GM18517 (cell line): Measurements from ENCODE around the gene SDHAF2.
"Not testable (repeated sequence)": the region's sequence is repeated elsewhere in the genome, so short reads cannot be mapped to it uniquely, and the experiment has no call there.

Experiments used
- ATAC-seq: cut with Tn5 transposase; IDR thresholded peaks from one replicate; pipeline ENCODE4 v1.9.1; 2021; ENCODE audit warnings: mild to moderate bottlenecking, moderate library complexity; ENCODE audit not compliant: unreplicated experiment

The SDHAF2 gene

DNA sequence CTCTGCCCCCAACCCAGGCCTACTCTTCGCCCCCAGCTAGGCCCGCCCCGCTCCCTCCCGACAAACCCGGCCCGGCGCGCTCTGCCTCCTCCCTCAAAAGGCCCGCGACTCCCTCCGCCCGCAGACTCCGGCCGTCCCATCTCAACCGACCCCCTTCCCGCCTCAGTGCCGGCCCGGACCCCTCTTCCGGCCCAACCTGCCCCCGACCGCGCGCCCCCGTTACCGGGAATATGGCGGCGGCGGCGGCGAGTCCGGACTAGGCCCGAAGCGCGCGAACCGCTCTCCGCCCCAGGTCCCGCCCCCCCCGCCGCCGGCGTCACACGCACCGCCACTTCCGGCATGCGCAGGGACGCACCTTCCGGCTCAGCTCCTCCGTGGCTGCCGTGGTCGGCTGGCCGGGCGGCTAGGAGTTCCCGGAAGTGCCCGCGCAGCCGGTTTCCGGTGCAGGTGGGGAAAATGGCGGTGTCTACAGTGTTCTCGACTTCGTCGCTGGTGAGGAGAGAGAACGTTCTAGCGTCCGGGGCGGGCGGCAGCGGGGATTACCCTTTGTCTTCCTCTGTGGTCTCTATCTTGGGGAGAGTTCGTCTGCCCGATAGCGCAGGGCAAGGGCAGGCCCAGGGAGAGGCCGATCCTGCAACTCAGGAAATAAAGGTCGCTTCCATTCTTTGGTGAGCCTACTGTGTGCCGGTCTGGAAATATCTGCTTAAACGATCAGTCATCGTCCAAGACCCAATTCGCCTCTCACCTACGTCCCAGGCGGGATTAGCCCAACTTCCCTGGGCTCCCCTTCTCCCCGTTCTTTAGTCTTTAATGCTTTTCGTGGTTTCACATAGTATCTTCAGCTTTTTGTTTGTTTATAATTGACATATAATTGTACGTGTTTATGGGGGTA, at the start of gene SDHAF2, which contains the start of gene CPSF7:
Gene SDHAF2 (plus strand): TSS at position 434 of the 892 bp plus-strand sequence. CDS start 23 bp downstream, at position 457.
Gene CPSF7 (minus strand): TSS at position 285 of the 892 bp plus-strand sequence. CDS start 740 bp downstream, outside the sequence.
- ATAC-seq = peak; percentile 88

DNA sequence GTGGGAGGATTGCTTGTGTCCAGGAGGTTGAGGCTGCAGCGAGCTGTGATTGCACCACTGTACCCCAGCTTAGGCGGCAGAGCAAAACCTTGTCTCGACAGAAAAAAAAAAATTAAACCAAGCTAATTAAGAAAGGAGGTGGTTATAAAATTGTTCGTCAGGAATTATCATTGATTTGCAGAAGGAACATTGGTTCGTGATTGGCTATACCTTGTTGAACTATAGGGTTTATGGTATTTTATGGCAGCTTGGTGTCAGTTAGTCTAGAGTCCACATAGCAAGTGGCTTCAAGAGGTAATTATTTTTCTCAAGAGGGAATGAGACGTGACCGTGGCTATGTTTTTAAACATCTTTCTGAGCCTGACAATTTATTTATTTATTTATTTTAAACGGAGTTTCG, 49.0 kb upstream of the SDHAF2 start:
- no peak for ATAC-seq

DNA sequence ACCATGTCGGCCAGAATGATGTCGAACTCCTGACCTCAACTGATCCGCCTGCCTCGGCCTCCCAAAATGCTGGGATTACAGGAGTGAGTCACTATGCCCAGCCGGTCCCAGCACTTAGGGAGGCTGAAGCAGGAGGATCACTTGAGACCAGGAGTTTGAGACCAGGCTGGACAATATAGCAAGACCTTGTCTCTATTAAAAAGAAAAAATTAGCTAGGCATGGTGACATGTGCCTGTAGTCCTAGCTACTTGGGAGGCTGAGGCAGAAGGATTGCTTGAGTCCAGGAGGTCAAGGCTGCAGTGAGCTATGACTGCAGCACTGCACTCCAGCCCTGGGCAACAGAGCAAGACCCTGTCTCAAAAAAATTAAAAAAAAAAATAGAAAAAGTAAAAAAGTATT, 46.1 kb upstream of the SDHAF2 start:
- ATAC-seq = not testable (repeated sequence)

DNA sequence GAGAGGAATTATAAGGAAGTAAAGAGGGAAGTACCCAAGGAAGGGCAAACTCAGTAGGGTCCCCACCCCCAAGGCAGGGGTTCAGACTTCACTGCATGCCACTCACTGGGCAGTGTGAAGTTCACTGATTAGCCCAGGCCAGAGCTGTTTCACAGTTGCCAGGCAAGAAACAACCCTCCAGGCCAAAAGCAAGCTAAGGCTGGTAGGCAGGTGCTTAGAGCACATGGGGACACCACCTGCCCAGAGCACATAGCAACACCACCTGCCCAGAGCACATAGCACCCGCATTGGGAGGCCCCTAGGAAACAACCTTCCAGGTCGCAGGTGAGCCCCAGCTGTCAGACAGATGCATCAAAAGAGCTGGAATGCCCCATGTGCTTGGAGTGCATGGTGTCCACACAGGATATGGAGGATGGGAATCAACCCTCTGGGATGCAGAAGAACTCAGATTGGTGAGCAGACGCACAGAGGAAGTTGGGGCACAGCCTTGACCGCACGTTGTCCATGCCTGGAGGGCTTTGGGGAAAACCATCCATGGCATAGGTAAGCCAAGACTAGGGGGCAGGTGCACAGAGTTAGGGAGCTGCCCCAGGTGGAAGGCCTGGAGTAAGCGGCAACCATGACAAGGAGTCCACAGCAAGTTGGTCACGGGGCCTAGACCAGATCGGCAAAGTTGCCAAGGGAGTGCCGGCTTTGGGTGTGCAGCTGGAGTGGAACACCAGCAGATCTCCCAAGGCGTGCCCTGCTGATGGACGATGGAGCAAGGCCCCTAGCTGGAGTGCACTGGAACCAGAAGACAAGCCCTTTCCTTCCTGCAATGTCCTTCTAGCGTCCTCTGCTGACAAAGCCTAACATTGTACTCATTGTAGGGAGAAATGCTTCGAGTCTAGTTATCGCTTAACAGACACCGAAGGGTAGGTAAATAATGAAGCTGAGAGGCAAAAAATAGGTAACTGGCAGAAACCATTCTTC, 45.4 kb upstream of the SDHAF2 start:
- ATAC-seq = no peak

DNA sequence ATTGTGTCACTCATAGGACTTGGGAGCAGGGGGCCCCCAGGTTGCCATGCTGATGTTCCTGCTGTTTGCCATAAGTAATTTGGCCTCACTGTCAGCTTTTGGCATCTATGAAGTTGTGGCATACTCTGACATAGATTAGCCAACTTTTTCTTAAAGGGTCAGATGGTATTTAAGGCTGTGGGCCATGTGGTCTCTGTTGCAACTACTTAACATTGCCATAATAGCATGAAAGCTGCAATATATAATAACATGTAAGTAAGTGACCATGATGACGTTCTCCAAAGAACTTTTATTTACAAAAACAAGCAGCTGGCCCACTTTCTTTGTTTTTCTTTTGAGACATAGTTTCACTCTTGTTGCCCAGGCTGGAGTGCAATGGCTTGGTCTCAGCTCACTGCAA, 39.8 kb upstream of the SDHAF2 start:
- no peak for ATAC-seq

DNA sequence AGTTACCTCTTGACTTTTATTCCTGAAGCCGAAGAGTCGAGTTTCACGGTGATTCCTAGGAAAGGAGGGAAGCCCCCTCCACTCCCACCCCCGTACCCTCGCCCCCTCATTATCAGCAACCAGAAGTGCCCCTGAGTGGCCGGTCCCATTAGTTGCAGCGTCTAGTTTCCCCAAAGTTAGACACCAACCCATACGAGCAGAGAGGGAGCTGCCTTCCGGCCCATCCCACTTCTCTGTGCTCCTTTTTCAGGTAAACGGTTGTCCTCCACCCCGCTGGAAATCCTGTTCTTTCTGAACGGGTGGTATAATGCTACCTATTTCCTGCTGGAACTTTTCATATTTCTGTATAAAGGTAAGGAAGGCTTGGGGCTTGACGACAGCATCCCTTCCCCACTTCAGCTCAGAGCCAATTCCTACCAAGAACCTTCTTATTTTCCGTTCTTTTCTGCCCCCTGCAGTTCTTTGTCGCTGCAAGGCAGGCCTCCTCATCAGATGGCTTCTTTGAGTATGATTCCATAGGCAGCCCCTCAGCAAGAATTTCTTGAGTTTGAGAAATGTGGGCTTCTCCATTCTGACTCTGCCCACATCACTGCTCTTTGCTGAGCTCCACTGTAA, 36.8 kb upstream of the SDHAF2 start:
- no peak for ATAC-seq

DNA sequence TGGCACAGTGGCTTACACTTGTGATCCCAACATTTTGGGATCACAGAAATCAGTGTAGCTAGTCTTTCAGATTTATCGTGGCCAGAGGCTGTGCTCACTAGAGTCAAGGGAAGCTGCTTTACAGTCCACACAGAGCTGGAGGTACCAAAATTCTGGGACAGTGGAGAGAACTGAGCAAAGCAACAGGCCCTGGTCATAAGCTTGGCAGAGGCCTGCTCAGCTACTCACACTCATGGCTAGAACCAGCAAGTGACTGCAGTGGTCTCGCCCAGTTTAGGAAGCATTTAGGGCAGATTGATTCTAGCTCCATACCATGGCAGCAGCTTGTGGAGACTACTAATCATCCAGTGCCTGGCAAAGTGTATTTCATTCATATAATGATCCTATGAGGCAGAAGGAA, 28.8 kb upstream of the SDHAF2 start:
- ATAC-seq = no peak

DNA sequence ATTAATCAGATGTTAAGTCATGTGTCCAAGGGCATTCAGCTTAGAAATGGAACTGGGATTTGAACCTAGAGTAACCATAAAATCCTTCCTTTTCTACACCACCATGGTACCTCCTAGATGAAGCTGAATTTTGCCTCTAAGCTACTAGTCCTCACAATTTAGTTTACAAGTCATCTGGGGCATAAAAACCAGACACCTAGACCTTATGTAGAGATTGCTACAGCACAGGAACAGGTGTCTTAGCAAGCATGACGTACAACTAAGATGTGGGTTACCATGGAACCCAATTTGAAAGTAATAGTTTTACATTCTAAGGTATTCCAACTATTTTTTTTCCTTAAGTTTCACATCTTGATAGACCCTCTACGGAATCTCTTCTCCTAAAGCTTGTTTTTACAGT, 28.4 kb upstream of the SDHAF2 start:
- no peak for ATAC-seq

DNA sequence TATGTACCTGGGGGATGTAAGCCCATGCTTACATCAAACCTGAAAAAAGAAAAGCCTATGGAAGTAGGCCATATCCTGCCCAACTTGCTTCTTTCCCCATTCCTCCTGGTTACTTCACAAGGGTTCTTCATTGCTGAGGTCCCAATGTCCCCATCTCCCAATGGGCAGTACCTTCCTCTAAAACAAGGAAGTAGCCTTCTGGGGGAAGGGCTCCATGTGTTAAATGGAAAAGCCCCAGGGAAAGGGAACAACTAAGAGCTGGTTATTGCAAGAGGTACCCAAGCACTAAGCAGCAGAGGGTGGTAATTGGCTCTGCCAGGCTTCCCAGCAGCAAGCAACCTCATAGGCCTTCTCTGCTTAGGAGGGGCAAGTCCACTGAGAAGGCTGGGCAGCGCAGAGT, 26.3 kb upstream of the SDHAF2 start:
- no peak for ATAC-seq

DNA sequence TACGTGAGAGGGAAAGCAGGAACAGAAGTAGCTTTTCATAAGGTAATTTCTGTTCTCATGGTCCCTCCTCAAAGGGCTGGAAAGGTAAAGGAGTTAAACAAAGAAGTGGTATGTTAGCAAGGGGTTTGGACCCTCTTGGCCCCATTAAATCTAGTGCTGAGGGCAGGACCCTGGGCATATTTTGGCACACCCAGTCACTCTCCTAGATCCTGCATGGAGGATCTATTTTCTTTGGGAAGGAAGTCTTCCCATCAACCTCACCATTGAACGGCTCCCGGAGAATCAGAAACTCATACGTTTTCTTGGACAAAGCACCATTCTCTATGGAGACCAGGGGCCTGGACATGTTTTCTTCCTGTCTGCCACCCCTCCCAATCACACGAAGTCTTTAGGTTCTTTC, 25.8 kb upstream of the SDHAF2 start:
- ATAC-seq = no peak

DNA sequence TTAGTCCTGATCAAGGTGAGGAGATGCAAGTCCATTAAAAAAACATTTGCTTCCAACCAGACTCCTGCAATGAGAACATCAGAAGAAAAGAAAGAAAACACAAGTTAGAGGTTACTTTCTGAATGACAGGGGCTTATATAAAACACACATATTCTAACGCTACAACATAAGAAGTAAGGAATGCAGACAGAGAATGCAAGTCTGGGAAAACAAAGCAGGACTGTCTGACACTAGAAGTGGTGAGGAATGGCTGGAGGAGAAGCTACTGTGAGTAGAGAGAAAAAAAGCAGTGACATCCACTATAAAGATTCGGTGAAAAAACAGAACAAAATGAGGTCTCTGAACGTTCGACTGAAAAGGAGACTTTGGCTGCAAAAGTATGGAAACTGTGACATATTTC, 25.3 kb upstream of the SDHAF2 start:
- no peak for ATAC-seq

DNA sequence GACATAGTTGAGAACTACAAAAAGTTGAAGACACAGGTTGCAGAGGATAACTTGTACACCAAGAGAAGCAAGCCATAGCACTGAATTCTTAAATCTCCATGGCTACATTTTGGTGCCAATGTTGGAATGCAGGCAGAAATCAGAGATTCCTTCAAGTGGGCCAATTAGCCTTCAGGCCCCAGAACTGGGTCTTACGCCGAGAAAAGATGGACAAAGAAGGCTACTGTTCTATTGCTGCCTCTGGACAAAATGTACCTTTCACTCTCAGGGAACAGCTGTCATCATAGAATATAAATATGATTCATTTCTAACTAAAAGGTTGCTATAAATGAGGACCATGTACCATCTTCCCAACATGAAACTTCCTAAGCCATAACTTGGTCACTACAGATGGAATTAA, 23.9 kb upstream of the SDHAF2 start:
- no peak for ATAC-seq

DNA sequence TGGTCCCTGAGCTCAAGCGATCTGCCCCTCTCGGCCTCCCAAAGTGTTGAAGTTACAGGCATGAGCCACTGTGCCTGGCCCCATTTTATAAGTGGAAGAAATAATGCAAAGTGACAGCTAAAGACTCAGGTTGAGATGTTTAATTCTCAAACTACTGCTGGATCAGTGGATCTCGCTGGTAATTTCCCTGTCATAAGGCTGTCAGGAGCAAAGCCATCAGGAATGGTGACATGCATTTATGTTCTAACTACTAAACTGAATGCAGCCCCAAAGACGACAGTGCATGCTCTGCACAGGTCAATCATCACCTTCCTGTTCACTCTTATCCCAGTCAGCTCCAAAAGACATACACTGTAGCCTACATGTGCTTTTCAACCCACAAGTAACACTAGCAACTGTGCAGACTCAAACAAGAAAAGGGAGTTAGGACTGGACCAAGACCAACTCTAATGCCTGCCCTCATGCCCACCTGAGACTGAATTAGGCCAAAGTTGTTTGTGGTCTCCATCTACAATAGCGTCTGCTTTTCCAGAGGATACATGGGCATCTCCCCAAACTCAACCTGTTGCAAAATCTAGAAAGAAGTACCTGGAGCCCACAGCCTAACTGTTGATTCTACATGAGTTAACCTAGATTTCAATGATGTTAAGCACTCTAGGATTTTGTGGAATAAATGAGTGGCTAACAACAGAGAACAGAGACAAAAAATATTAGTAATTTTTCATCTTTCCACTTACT, 22.8 kb upstream of the SDHAF2 start:
- ATAC-seq = no peak

DNA sequence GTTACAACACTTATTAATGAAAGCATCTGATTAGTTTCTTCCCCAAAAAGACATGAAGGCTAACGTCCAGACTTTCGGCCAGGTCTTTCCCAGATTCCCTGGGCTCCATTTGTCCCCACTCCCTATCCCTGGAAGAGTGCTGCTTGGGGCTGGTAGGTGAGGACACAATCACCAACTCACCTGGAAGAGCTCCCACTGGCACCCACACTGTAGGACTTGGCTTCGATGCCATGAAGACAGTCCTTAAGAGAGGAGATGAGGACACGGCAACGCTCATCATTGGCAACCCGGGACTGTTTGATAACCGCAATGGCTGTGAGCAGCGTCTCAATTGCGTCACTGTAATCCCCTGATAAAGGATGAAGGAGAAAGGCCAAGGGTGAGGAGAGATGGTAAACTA, 18.3 kb upstream of the SDHAF2 start:
- ATAC-seq = no peak

DNA sequence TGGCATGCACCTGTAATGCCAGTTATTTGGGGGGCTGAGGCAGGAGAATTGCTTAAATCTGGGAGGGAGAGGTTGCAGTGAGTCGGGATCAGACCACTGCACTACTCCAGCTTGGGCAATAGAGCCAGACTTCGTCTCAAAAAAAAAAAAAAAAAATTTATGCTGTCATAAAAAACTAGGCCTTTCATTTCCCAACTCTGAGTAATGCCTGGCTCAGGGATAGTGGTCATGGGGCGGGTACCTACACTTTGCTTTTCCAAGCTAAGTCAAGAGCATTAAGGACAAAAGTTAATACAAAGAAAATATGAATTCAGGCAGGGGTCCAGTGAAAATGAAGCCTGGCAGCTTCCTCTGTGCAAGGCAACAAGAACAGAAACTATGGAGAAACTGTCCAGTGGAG, 16.4 kb upstream of the SDHAF2 start:
- no peak for ATAC-seq

DNA sequence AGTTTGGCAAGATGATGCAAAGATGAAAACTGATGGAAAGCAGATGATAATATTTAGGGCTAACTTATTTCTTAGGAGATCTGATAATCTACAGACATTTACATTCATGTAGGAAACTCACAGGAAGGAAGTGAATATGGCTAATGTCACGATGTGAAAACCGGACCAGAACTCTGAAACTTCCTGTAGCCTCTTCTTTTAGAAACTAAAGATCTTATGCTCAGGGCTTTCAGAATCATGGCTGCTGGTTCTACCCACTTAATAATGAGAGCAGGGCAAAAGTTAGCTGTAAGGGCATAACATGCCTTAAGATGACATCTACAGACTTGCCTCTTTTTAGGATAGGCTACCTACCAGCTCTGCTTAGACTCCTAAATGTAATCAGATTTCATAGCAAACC, 15.4 kb upstream of the SDHAF2 start:
- no peak for ATAC-seq

DNA sequence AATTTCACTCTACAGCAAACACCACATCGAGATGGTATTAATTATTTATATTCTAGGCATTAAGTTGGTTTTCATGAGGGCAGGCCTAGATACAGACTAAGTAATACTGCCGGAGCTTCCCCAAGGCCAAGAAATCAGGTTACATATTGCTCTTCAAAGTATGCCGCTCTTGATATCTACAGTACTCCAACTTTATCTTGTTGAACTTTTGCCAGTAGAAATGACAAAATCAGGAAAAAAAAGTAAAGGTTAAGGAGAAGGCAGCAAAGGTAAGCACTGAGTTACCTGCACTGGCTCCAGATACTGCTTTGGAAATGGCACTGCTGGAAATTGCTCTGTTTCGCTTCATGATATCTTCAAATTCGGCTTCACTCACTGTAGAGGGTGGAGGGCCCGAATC, 14.5 kb upstream of the SDHAF2 start:
- no peak for ATAC-seq

DNA sequence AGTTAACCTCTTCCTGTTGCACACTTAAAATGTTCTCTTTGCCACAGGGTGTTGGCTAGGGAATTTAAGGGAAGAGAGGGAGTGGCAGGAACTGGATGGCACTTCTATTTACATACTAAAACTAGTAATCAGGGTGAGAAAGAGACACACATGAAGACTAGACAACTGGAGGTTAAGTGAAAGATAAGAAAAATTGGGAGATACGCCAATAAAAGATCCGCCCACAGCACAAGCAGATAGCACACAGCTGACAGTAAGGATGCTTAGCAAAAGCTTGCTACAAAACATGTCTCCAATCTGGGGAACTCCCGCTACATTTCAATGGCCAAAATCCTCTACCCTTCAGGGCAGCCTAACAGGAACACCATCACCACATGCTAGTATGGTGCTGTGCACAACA, 13.0 kb upstream of the SDHAF2 start:
- no peak for ATAC-seq

DNA sequence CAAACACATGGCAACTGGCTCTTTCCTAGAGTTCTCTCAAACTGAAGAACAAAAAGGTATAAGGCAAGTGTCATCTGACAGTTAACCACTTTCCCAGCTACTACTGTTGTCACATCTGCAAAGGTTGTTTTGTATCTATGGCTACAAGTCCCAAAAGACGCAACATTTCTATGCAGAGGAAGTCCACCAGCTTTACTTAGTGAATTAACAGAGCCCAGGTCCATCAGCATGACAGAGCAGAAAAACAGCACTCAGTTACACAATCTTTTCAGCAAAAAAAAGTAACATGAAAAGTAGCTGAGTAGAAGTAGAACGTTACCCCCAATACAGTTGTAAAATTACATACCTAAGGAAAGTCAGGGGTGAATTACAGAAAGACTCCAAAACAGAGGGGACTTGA, 12.3 kb upstream of the SDHAF2 start:
- ATAC-seq = no peak

DNA sequence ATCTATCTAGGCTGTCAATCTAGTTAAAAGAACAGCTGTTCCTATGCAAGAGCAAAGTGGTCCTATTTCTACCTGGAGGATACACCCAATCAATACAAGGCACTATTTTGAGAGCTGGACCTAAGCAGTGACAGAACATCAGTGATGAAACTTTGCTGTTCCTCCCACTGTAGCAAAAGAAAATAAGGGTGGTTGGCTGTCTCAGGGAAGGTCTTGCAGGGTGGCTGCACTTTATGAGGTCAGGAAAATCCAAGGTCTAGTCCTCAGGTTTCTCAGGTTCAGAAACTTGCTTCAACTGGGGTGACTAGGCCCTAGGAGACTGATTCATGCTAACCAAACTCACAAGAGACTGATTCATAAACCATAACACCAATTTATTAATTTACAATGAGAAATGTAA, 11.8 kb upstream of the SDHAF2 start:
- no peak for ATAC-seq

DNA sequence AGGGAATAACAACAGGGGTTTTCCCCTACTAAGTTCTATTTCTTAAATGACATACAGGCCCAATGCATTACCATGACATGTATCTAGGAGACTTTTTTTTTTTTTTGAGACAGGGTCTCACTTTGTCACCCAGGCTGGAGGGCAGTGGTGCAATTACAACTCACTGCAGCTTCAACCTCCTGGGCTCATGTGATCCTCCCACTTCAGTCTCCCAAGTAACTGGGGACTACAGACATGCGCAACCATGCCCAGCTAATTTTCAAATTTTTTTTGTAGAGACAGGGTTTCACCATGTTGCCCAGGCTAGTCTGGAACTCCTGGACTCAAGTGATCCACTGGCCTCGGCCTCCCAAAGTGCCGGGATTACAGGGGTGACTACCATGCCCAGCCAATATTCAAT, 7.7 kb upstream of the SDHAF2 start:
- ATAC-seq = no peak
